Mesendoderm (in vitro differentiated cells): ENCODE results near the gene LDAH.
A peak's percentile ranks its signal among the peaks of the same experiment; 100 is the strongest.

ENCODE experiments used
- DNase-seq: peaks from one replicate; pipeline ENCODE4 v3.0.0; 2013
- H2AK5ac ChIP-seq: 2 replicates; pipeline ENCODE4 v1.6.1; 2013; ENCODE audit warnings: low read length, inconsistent platforms
- H2BK120ac ChIP-seq: 2 replicates; pipeline ENCODE4 v1.6.1; 2013; ENCODE audit warnings: low read depth, mild to moderate bottlenecking, low read length, moderate library complexity, mixed read lengths
- H2BK15ac ChIP-seq: replicated peaks from 2 replicates; pipeline ENCODE4 v1.6.1; 2013; ENCODE audit warnings: low read depth, mild to moderate bottlenecking, moderate library complexity
- H2BK5ac ChIP-seq: 2 replicates; pipeline ENCODE4 v1.6.1; 2013; ENCODE audit warnings: low read length, inconsistent platforms
- H3K18ac ChIP-seq: 2 replicates; pipeline ENCODE4 v1.6.1; 2013; ENCODE audit warnings: mild to moderate bottlenecking, low read length, mixed read lengths
- H3K23ac ChIP-seq: one replicate; pipeline ENCODE4 v1.6.1; 2013; ENCODE audit warnings: low read length
- H3K27ac ChIP-seq: 2 replicates; pipeline ENCODE4 v1.5.1; 2013; ENCODE audit warnings: low read depth, mild to moderate bottlenecking, inconsistent platforms, low read length, moderate library complexity
- H3K27me3 ChIP-seq: 2 replicates; pipeline ENCODE4 v1.6.1; 2013; ENCODE audit warnings: low read length, control low read depth, mild to moderate bottlenecking, inconsistent platforms; ENCODE audit not compliant: insufficient read depth, poor library complexity
- H3K36me3 ChIP-seq: 2 replicates; pipeline ENCODE4 v1.6.1; 2013; ENCODE audit warnings: low read length, inconsistent platforms; ENCODE audit not compliant: control insufficient read depth, insufficient read depth
- H3K4ac ChIP-seq: one replicate; pipeline ENCODE4 v1.6.1; 2013; ENCODE audit warnings: low read depth, mild to moderate bottlenecking, low read length, moderate library complexity
- H3K4me1 ChIP-seq: 2 replicates; pipeline ENCODE4 v1.6.1; 2013; ENCODE audit warnings: low read depth, low read length, inconsistent platforms; ENCODE audit not compliant: control insufficient read depth
- H3K4me2 ChIP-seq: 2 replicates; pipeline ENCODE4 v1.6.1; 2013; ENCODE audit warnings: low read length
- H3K4me3 ChIP-seq: 2 replicates; pipeline ENCODE4 v1.5.1; 2013; ENCODE audit warnings: mild to moderate bottlenecking, low read length
- H3K56ac ChIP-seq: one replicate; pipeline ENCODE4 v1.6.1; 2013; ENCODE audit warnings: low read length
- H3K79me1 ChIP-seq: 2 replicates; pipeline ENCODE4 v1.6.1; 2013; ENCODE audit warnings: low read length, inconsistent platforms
- H3K79me2 ChIP-seq: 2 replicates; pipeline ENCODE4 v1.6.1; 2013; ENCODE audit warnings: mild to moderate bottlenecking, low read length; ENCODE audit not compliant: control insufficient read depth, insufficient read depth
- H3K9ac ChIP-seq: 2 replicates; pipeline ENCODE4 v1.6.1; 2013; ENCODE audit warnings: low read length, inconsistent platforms
- H4K5ac ChIP-seq: one replicate; pipeline ENCODE4 v1.6.1; 2013; ENCODE audit warnings: low read length
- H4K8ac ChIP-seq: one replicate; pipeline ENCODE4 v1.6.1; 2013; ENCODE audit warnings: low read depth, mild to moderate bottlenecking, control low read depth, low read length, moderate library complexity
- WGBS: extraction: QIAGEN DNeasy Blood & Tissue Kit; methylation state at CpG from one replicate; pipeline ENCODE4 v1.1.7; 2013; ENCODE audit warnings: low lambda C conversion rate, missing lambda C conversion rate; ENCODE audit not compliant: insufficient coverage; ENCODE audit errors: extremely low coverage; 5-methylcytosine and 5-hydroxymethylcytosine counted together

Gene LDAH

GRCh38 chr2:20745924-20746555, 76.9 kb downstream of the LDAH start:
- H3K27ac ChIP-seq: no peak overlapping the region

GRCh38 chr2:20744366-20745335, 78.2 kb downstream of the LDAH start:
- no CpG with 5 or more reads among the region's 2 CpGs for WGBS
- Histone ChIP-seq H3K79me2 (no peaks in the 10 kb centered on the region), H3K4ac (no peak overlapping the region), H3K23ac (no peak overlapping the region), H3K4me1 (no peaks in the 10 kb centered on the region), H3K9ac (no peak overlapping the region), H4K5ac (no peak overlapping the region), H4K8ac (no peak overlapping the region), H3K27me3 (no peaks in the 10 kb centered on the region), H2BK15ac (no peak overlapping the region), H2AK5ac (no peak overlapping the region), H3K79me1 (no peaks in the 10 kb centered on the region), H3K36me3 (no peaks in the 10 kb centered on the region), H3K4me2 (no peak overlapping the region), H3K27ac (no peak overlapping the region), H2BK120ac (no peak overlapping the region), H3K4me3 (no peak overlapping the region), H3K56ac (no peak overlapping the region), H3K18ac (no peak overlapping the region), H2BK5ac (no peak overlapping the region)
- DNase-seq: no peak

More at GRCh38 chr2:20745924-20746555, 76.9 kb downstream of the LDAH start:
- no peak overlapping the region for H3K9ac ChIP-seq
- H2BK5ac ChIP-seq: no peak overlapping the region
- H3K4me1 ChIP-seq: no peaks in the 10 kb centered on the region
- H3K4ac ChIP-seq: no peak overlapping the region
- H3K4me3 ChIP-seq: no peak overlapping the region
- no CpG with 5 or more reads among the region's 2 CpGs for WGBS
- no peak overlapping the region for H2AK5ac ChIP-seq
- no peaks in the 10 kb centered on the region for H3K27me3 ChIP-seq
- no peak overlapping the region for H4K8ac ChIP-seq
- no peaks in the 10 kb centered on the region for H3K79me2 ChIP-seq
- H3K36me3 ChIP-seq: no peaks in the 10 kb centered on the region
- no peak overlapping the region for H3K18ac ChIP-seq
- no peak overlapping the region for H2BK15ac ChIP-seq
- H4K5ac ChIP-seq: no peak overlapping the region
- no peak for DNase-seq
- no peaks in the 10 kb centered on the region for H3K79me1 ChIP-seq
- no peak overlapping the region for H3K4me2 ChIP-seq
- no peak overlapping the region for H3K56ac ChIP-seq
- H2BK120ac ChIP-seq: no peak overlapping the region
- H3K23ac ChIP-seq: no peak overlapping the region

GRCh38 chr2:20738772-20739171, 84.1 kb downstream of the LDAH start:
- no peaks in the 10 kb centered on the region for H3K27me3 ChIP-seq
- H3K79me2 ChIP-seq: no peaks in the 10 kb centered on the region
- H2BK5ac ChIP-seq: no peak overlapping the region
- H3K4me2 ChIP-seq: no peak overlapping the region
- H2BK120ac ChIP-seq: no peak overlapping the region
- H3K36me3 ChIP-seq: no peaks in the 10 kb centered on the region
- no peak overlapping the region for H4K8ac ChIP-seq
- no peak overlapping the region for H2BK15ac ChIP-seq
- no peaks in the 10 kb centered on the region for H3K79me1 ChIP-seq
- H3K23ac ChIP-seq: no peak overlapping the region
- no peak for DNase-seq
- H3K4ac ChIP-seq: no peak overlapping the region
- H3K56ac ChIP-seq: no peak overlapping the region
- H3K18ac ChIP-seq: no peak overlapping the region
- H2AK5ac ChIP-seq: no peak overlapping the region
- no peaks in the 10 kb centered on the region for H3K4me1 ChIP-seq
- H3K9ac ChIP-seq: no peak overlapping the region
- no peak overlapping the region for H3K4me3 ChIP-seq
- H3K27ac ChIP-seq: no peak overlapping the region
- H4K5ac ChIP-seq: no peak overlapping the region

GRCh38 chr2:20737505-20737904, 85.4 kb downstream of the LDAH start:
- no peak overlapping the region for H3K4me2 ChIP-seq
- H3K18ac ChIP-seq: no peak overlapping the region
- DNase-seq: no peak
- no CpG with 5 or more reads among the region's 3 CpGs for WGBS
- no peak overlapping the region for H3K9ac ChIP-seq
- H2BK5ac ChIP-seq: no peak overlapping the region
- H2BK15ac ChIP-seq: no peak overlapping the region
- H3K27me3 ChIP-seq: no peaks in the 10 kb centered on the region
- no peak overlapping the region for H2AK5ac ChIP-seq
- H3K4me3 ChIP-seq: no peak overlapping the region
- no peak overlapping the region for H3K4ac ChIP-seq
- H2BK120ac ChIP-seq: no peak overlapping the region
- H3K79me2 ChIP-seq: no peaks in the 10 kb centered on the region
- no peaks in the 10 kb centered on the region for H3K36me3 ChIP-seq
- no peak overlapping the region for H3K56ac ChIP-seq
- H3K27ac ChIP-seq: no peak overlapping the region
- no peak overlapping the region for H4K5ac ChIP-seq
- H3K79me1 ChIP-seq: no peaks in the 10 kb centered on the region
- no peaks in the 10 kb centered on the region for H3K4me1 ChIP-seq
- no peak overlapping the region for H4K8ac ChIP-seq
- H3K23ac ChIP-seq: no peak overlapping the region

- Histone ChIP-seq H3K79me1 (no peaks in the 10 kb centered on the region), H3K4me2 (no peak overlapping the region), H3K79me2 (no peaks in the 10 kb centered on the region), H2BK5ac (no peak overlapping the region), H3K4me3 (no peak overlapping the region), H2BK120ac (no peak overlapping the region), H2BK15ac (no peak overlapping the region), H3K4me1 (no peaks in the 10 kb centered on the region), H4K5ac (no peak overlapping the region), H2AK5ac (no peak overlapping the region), H3K4ac (no peak overlapping the region), H3K27ac (no peak overlapping the region), H3K18ac (no peak overlapping the region), H3K27me3 (no peaks in the 10 kb centered on the region), H3K36me3 (no peaks in the 10 kb centered on the region), H3K23ac (no peak overlapping the region), H3K9ac (no peak overlapping the region), H3K56ac (no peak overlapping the region), H4K8ac (no peak overlapping the region)
- peak; percentile 14 for DNase-seq
- no CpG with 5 or more reads among the region's 4 CpGs for WGBS
Observed at GRCh38 chr2:20728114-20728758, 94.7 kb downstream of the LDAH start.
